Measurements from ENCODE around the gene CPPED1.

DNA sequence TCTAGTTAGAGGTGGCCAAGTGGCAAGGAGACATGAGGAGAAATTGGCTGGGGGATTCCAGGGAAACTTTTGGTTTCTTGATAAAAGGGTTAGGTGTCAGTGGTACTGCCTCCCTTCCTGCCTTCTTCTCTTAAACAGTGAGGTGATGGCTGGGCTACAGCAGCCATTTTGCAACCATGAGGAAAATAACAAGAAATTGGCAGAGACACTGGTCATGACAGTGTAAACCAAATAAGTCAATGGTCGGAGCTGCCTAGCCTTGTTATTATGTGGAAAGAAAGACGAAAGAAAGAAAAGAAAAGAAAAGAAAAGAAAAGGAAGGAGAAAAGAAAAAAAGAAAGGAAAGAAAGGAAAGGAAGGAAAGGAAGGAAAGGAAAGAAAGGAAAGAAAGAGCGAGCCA, 63.9 kb downstream of the CPPED1 start:
- TF ChIP-seq, protein P1, sequence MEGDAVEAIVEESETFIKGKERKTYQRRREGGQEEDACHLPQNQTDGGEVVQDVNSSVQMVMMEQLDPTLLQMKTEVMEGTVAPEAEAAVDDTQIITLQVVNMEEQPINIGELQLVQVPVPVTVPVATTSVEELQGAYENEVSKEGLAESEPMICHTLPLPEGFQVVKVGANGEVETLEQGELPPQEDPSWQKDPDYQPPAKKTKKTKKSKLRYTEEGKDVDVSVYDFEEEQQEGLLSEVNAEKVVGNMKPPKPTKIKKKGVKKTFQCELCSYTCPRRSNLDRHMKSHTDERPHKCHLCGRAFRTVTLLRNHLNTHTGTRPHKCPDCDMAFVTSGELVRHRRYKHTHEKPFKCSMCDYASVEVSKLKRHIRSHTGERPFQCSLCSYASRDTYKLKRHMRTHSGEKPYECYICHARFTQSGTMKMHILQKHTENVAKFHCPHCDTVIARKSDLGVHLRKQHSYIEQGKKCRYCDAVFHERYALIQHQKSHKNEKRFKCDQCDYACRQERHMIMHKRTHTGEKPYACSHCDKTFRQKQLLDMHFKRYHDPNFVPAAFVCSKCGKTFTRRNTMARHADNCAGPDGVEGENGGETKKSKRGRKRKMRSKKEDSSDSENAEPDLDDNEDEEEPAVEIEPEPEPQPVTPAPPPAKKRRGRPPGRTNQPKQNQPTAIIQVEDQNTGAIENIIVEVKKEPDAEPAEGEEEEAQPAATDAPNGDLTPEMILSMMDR (IDR thresholded peaks at IDR 0.05; ENCODE audit: low read depth, low read length, poor library complexity, severe bottlenecking) = no peak
- TF ChIP-seq EZH2phosphoT487 (IDR thresholded peaks at IDR 0.05; ENCODE audit: borderline replicate concordance, low read length) = no peak
